Esophagus muscularis mucosa (tissue), 3 donors: ENCODE measurements around the gene FRY.
"Not testable (repeated sequence)": the region's sequence is repeated elsewhere in the genome, so short reads cannot be mapped to it uniquely, and the experiment has no call there.

Experiments
- POLR2A ChIP-seq: fragments of 450-650 bp; IDR thresholded peaks from one replicate; pipeline ENCODE4 v1.6.1; 2017; ENCODE audit warnings: antibody characterized with exemption, moderate library complexity, mild to moderate bottlenecking, low read depth
- POLR2AphosphoS5 ChIP-seq, 2 donors: sonication (generic); formaldehyde crosslinking; IDR thresholded peaks; one replicate each; pipeline ENCODE4 v1.6.1; 2017; ENCODE audit warnings: antibody characterized with exemption in 2 of 2
- TF ChIP-seq, protein P1 (sequence below), 3 experiments: fragments of 200-600 bp in 2 of 3; fragments of 450-650 bp in 1 of 3; sonication (generic) in 2 of 3; IDR thresholded peaks; one replicate each; pipeline ENCODE4 v1.5.1; 2017 to 2019; ENCODE audit warnings: antibody characterized with exemption in 3 of 3, mild to moderate bottlenecking in 2 of 3, moderate library complexity in 1 of 3

DNA sequence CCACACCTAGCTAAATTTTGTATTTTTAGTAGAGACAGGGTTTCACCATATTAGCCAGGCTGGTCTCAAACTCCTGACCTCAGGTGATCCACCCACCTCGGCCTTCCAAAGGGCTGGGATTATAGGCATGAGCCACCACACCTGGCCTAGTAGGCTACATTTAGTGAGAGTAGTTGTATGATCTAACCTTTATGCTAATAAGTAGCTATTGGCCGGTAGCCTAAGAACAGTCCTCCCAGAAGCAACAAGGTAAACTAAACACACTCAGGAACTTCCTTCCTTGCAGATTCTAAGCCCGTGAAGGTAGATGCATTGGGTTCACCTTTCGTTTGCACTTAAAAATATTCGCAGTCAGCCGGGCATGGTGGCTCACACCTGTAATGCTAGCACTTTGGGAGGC is 25.8 kb downstream of the FRY start:
- TF ChIP-seq, protein P1, sequence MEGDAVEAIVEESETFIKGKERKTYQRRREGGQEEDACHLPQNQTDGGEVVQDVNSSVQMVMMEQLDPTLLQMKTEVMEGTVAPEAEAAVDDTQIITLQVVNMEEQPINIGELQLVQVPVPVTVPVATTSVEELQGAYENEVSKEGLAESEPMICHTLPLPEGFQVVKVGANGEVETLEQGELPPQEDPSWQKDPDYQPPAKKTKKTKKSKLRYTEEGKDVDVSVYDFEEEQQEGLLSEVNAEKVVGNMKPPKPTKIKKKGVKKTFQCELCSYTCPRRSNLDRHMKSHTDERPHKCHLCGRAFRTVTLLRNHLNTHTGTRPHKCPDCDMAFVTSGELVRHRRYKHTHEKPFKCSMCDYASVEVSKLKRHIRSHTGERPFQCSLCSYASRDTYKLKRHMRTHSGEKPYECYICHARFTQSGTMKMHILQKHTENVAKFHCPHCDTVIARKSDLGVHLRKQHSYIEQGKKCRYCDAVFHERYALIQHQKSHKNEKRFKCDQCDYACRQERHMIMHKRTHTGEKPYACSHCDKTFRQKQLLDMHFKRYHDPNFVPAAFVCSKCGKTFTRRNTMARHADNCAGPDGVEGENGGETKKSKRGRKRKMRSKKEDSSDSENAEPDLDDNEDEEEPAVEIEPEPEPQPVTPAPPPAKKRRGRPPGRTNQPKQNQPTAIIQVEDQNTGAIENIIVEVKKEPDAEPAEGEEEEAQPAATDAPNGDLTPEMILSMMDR (IDR thresholded peaks at IDR 0.05) = not testable (repeated sequence)
- not testable (repeated sequence) for TF ChIP-seq POLR2A; POLR2AphosphoS5 (IDR thresholded peaks at IDR 0.05)
